ENCODE results near the gene STUM. TPM values are rescaled to one million over a fixed set of nuclear protein-coding genes. Genes with fewer than 3 reads are reported as not detected.

STUM gene
- polyA plus RNA-seq, 2 of the 4 experiments (the other 2 are of a cell fraction): not detected

- Histone ChIP-seq H3K27ac (no peak overlapping the region; a peak in 1 of 6 replicates), H3K4me2 (no peak overlapping the region), H3K4me3 (no peak overlapping the region), H3K4me1 (0 out of 3 replicates have a peak, but pooled peaks cover 3% of the 10 kb centered on the region), H3K9me3 (no peaks in the 10 kb centered on the region)
- CTCF ChIA-PET: interaction anchor here (4.3 kb wide), 1 partner anchor 22 kb away, joined by 17 read pairs; no protein-coding TSS in a partner anchor
- ATAC-seq (no peak; a peak in 1 of 6 replicates), FAIRE-seq (no peak), DNase-seq (ENCODE audit: low read depth in 1 of 2, low spot score in 1 of 2) (no peak)
- POLR2A ChIA-PET: no interaction called here
- WGBS (ENCODE audit: missing lambda C conversion rate): 88% methylated on average over 10 of the region's 12 CpGs
- no peak for TF ChIP-seq JUNB (IDR thresholded peaks at IDR 0.05)
- TF ChIP-seq BHLHE40 (IDR thresholded peaks at IDR 0.05; ENCODE audit: low read depth, low read length): no peak
- no peak for TF ChIP-seq RNF2 (IDR thresholded peaks at IDR 0.05; ENCODE audit: borderline replicate concordance, low read depth)
- TF ChIP-seq SMC3 (IDR thresholded peaks at IDR 0.05): no peak
- no peak for TF ChIP-seq EHMT2 (IDR thresholded peaks at IDR 0.05; ENCODE audit: low read depth)
- TF ChIP-seq PBX3 (IDR thresholded peaks at IDR 0.05): no peak
- no peak for TF ChIP-seq REST (IDR thresholded peaks at IDR 0.05)
- TF ChIP-seq HOXB13 (CRISPR knock-in tag; IDR thresholded peaks at IDR 0.05; ENCODE audit: low read depth): no peak
- TF ChIP-seq HOXA7 (CRISPR knock-in tag; IDR thresholded peaks at IDR 0.05): no peak
- TF ChIP-seq HDAC2 (IDR thresholded peaks at IDR 0.05): no peak
- TF ChIP-seq SREBF2 (IDR thresholded peaks at IDR 0.05): no peak
- TF ChIP-seq NR3C1 (IDR thresholded peaks at IDR 0.05): no peak
- TF ChIP-seq CEBPB (IDR thresholded peaks at IDR 0.05): no peak
- no peak for TF ChIP-seq ZNF302 (CRISPR knock-in tag; IDR thresholded peaks at IDR 0.05)
- TF ChIP-seq FOSB (CRISPR knock-in tag; IDR thresholded peaks at IDR 0.05): no peak
- TF ChIP-seq RAD21 (conservative IDR thresholded peaks at IDR 0.05 in 1 of 2, IDR thresholded peaks at IDR 0.05 in 1 of 2): no peak
- no peak for TF ChIP-seq CHD2 (IDR thresholded peaks at IDR 0.05; ENCODE audit: low read length, partially characterized antibody)
- no peak for TF ChIP-seq ZSCAN20 (CRISPR knock-in tag; IDR thresholded peaks at IDR 0.05)
These were observed 106.9 kb downstream of the STUM start for GRCh38 chr1:226655251-226656163.

GRCh38 chr1:226656201-226656600 lies 107.6 kb downstream of the STUM start:
- ChIA-PET POLR2A (no interaction called here), CTCF (interaction anchor here (4.3 kb wide), 1 partner anchor 22 kb away, joined by 17 read pairs; no protein-coding TSS in a partner anchor)
- no peak for FAIRE-seq
- TF ChIP-seq ZFP36 (IDR thresholded peaks at IDR 0.05; ENCODE audit: borderline replicate concordance, partially characterized antibody): no peak
- no peak for TF ChIP-seq POLR2AphosphoS2 (conservative IDR thresholded peaks at IDR 0.05; ENCODE audit: low read length)
- no peak for TF ChIP-seq NPAS2 (CRISPR knock-in tag; IDR thresholded peaks at IDR 0.05; ENCODE audit: borderline replicate concordance)
- TF ChIP-seq NR3C1 (IDR thresholded peaks at IDR 0.05): no peak
- no peak for TF ChIP-seq CHD4 (IDR thresholded peaks at IDR 0.05; ENCODE audit: borderline replicate concordance)
- TF ChIP-seq JUN (IDR thresholded peaks at IDR 0.05): no peak
- TF ChIP-seq ATOH8 (CRISPR knock-in tag; IDR thresholded peaks at IDR 0.05; ENCODE audit: low read depth): no peak
- no peak for TF ChIP-seq NFE2L2 (conservative IDR thresholded peaks at IDR 0.05; ENCODE audit: low read length)
- TF ChIP-seq MAZ (IDR thresholded peaks at IDR 0.05; ENCODE audit: borderline replicate concordance, low read depth, low read length): no peak
- no peak for TF ChIP-seq MAX (IDR thresholded peaks at IDR 0.05)
- TF ChIP-seq HES2 (IDR thresholded peaks at IDR 0.05): no peak
- TF ChIP-seq HEYL (CRISPR knock-in tag; IDR thresholded peaks at IDR 0.05): no peak
- no peak for TF ChIP-seq JUNB (IDR thresholded peaks at IDR 0.05)
- TF ChIP-seq HOXA7 (CRISPR knock-in tag; IDR thresholded peaks at IDR 0.05): no peak
- TF ChIP-seq TP53 (CRISPR knock-in tag; IDR thresholded peaks at IDR 0.05): no peak
- TF ChIP-seq MYC (IDR thresholded peaks at IDR 0.05; ENCODE audit: borderline replicate concordance, low read length): no peak
- TF ChIP-seq CBX8 (IDR thresholded peaks at IDR 0.05): no peak
- no peak for TF ChIP-seq RNF2 (IDR thresholded peaks at IDR 0.05; ENCODE audit: borderline replicate concordance, low read depth)

More at GRCh38 chr1:226656201-226656600, 107.6 kb downstream of the STUM start:
- H3K4me2 ChIP-seq: no peak overlapping the region
- H3K4me1 ChIP-seq: 0 out of 3 replicates have a peak, but pooled peaks cover 3% of the 10 kb centered on the region
- no peak overlapping the region for H3K4me3 ChIP-seq
- ATAC-seq: no peak
- 72% methylated on average over 2 of the region's 4 CpGs for WGBS (ENCODE audit: missing lambda C conversion rate)
- no peak overlapping the region for H3K27ac ChIP-seq
- H3K9me3 ChIP-seq: no peaks in the 10 kb centered on the region
- DNase-seq (ENCODE audit: low read depth in 1 of 2, low spot score in 1 of 2): no peak

Data from A549 (cell line).